Ramos (cell line): Measurements from ENCODE around the gene WDR18.

Source experiments
- in situ Hi-C: fragments of 300-500 bp; cut with MboI; formaldehyde crosslinking; loops from one replicate; pipeline ENCODE4 v1.14.3; 2022; ENCODE audit warnings: low sequenced_read_pairs; ENCODE audit not compliant: unreplicated experiment

WDR18 gene

DNA sequence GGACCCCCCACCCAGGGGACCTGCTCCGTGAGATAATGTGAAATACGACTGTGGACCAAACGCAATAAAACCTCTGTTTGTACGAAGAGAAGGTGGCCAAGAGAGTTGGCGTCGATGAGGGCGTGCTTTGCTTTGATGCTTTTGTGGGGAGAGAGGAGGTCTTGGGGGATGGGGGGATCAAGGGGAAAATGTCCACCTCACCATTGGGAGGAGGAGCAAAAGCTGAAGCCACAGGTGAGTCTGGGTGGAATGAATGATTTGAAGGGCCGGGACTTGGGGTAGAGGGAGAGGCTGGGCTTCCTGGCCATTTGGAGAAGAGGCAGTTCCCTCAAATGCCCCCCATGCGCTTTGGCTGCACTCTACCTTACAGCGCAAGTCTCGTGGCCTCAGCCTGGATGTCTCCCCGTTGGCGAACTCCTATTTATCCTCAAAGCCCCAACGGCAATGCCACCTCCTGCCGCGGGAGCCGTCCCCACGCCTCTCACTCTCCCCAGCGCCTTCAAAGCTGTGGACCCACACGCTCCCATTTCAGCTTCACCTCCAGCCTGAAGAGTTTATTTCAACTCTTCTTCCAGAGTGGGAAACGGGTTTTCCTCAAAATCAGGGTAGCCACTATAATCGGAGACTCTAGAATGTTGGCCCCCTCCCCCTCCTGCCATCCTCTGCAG is 55.0 kb downstream of the WDR18 start:
- in situ Hi-C loops, result no loop called here

DNA sequence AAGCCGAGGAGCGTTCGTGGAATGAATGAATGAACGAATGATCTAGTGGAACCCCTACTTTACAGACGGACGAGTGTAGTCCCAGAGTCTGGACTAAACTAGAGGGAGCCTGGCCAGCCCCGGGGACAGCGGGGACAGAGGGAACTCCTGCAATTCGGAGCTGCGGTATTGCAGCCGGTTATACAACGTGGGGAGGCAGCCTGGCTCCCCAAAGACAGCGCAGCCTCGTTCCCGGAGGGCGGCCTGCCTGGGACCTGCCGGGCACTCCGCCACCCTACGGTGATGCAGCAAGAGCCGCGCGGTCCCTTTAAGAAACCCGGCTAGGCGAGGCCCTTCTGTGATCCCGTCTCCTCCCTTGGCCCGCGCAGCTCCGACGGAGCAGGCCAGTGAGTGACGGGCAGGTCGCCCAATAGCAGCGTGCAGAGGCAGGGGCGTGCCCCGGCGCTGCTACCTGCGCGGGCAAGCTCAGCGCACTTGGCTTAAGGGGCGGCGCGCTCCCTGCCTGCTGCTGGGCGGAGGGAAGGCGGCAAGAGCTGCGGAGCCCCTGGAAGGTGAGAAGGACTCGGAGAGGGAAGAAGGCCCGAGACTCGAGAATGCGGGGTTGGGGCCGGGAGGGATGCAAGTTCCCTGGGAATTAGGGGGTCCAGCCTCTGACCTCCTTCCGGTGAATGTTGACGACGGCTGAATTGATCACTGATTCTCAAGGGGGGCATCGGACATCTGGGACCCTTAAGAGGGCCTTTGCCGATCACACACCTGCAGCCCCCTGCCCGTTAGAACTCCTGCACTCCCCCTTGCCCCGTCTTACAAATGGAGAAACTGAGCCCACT is 55.7 kb downstream of the WDR18 start, which contains the start of gene ABCA7:
ABCA7 (plus strand) TSS at position 462 of the 830 bp plus-strand sequence. CDS start 1,255 bp downstream, outside the sequence.
- in situ Hi-C loops, result no loop called here

DNA sequence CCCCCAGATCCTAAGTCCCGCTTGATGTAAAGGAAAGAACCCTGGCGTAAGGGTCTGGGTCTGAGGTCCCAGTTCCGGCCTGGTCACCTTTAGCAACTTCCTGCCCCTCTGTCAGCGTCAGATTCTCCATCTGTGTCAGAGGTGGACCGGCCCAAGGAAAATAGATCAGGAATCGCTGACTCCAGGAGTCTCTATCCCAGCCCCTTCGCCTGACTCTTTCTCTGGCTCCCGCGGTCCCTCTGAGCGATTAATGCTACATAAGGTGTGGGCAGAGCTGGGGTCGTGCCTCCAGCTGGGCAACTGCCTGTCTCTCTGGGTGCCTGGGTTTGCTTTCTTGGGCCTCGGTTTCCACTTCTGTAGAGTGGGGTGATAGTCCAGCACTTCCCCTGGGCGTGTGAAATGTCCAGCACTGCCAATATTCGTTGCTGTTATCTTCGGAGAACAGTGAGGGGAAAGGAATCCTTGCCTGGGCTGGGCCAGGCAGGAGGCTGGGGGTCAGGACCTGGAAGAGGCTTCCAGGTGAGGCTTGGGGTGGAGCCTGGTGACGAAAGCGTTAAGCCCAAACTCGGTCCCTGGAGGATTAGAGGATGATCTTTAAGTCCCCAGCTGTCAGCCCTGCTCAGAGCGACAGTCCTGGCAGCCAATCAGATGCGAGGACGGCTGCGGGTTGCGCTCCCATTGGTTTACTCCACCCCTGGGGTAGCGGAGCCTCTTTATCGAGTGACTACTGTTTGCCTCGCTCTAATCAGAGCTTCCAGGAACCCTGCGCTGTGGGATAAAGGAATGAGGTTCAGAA is 56.5 kb downstream of the WDR18 start:
- in situ Hi-C loops, result no loop called here

DNA sequence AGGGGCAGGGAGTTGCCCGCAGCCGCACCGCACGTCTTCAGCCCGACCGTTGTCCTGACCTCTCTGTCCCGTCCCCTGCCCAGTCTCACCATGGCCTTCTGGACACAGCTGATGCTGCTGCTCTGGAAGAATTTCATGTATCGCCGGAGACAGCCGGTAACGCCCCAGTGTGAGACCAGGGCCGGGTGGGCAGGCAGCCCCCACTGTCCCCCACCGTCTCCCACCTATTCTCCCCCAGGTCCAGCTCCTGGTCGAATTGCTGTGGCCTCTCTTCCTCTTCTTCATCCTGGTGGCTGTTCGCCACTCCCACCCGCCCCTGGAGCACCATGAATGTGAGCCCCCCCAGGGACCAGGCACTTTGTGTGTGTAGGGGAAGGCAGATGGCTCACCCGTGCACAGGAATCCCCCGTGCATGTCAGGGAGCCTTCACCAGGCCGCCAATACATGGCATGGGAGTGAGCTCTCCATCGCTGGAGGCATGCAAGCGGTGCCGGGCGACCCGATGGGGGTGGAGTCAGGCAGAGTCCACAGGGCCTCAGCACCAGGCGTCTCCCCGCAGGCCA is 57.2 kb downstream of the WDR18 start:
- in situ Hi-C loops, result no loop called here

DNA sequence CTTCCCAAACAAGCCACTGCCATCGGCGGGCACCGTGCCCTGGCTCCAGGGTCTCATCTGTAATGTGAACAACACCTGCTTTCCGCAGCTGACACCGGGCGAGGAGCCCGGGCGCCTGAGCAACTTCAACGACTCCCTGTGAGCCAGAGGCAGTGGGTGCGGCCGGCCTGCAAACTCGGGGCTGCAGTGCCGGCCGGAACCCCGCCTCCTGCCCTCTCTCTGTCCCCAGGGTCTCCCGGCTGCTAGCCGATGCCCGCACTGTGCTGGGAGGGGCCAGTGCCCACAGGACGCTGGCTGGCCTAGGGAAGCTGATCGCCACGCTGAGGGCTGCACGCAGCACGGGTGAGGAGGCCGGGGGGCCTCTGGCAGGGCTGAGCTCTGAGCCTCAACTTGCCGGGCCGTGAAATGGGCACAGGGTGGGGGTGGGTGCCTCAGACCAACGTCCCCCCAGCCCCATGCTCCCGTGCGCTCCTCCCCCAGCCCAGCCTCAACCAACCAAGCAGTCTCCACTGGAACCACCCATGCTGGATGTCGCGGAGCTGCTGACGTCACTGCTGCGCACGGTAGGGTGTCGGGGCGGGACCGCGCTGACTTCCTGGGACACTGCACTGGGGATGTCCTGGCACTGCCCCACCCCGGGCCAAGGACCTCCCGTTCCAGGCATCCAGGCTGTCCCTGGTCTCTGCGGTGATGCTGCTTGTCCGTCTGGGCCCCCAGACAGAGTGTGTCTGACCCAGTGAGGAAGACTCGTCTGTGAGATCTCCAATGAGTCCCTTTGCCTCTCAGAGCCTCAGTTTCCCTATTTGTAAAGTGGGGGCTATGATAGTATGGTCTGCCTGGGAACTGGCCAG is 57.9 kb downstream of the WDR18 start:
- in situ Hi-C loops, result no loop called here

DNA sequence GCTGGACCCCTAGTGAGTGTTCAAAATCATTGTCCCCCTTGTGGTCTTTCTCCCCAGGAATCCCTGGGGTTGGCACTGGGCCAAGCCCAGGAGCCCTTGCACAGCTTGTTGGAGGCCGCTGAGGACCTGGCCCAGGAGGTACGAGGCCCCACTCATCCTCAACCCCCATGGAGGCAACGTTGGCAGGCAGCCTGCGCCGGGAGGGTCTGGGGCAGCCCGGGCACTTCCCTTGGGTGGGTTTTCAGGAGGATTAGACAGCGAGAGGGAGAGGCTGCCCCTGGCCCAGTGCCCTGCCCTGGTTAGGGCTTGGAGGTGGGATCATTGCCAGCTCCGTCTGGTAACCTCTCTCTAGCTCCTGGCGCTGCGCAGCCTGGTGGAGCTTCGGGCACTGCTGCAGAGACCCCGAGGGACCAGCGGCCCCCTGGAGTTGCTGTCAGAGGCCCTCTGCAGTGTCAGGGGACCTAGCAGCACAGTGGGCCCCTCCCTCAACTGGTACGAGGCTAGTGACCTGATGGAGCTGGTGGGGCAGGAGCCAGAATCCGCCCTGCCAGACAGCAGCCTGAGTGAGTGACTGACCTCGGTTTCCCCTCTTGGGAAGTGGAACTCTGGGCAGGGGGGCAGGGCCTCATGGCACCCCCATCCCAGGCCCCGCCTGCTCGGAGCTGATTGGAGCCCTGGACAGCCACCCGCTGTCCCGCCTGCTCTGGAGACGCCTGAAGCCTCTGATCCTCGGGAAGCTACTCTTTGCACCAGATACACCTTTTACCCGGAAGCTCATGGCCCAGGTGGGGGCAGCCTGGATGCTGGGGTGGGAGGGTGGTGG is 58.8 kb downstream of the WDR18 start:
- in situ Hi-C loops, result no loop called here
